ENCODE results near the gene CHD2. TPM values are rescaled to one million over a fixed set of nuclear protein-coding genes. Genes with fewer than 3 reads are reported as not detected.

CHD2 gene
- total and polyA plus RNA-seq, 2 donors (not counting 3 experiments of a cell fraction or from before 2014, with no cell fraction given), result 53.8 to 97.9 TPM

- CTCF ChIA-PET, result interaction anchor here (1.1 kb wide), 1 partner anchor 16 kb away, joined by 5 read pairs; no protein-coding TSS in a partner anchor
- Histone ChIP-seq H4K20me1 (replicated peaks; ENCODE audit: control insufficient read depth, extremely low read depth, insufficient read depth, low read length) (no peaks in the 10 kb centered on the region), H3K9me1 (replicated peaks; ENCODE audit: control insufficient read depth, extremely low read depth, insufficient read depth, low read length) (no peaks in the 10 kb centered on the region), H3K36me3 (ENCODE audit: control insufficient read depth in 2 of 2, extremely low read depth in 1 of 2, insufficient read depth in 2 of 2, low read length in 2 of 2) (no peaks in the 10 kb centered on the region), H3K4me2 (ENCODE audit: insufficient read depth, low read length) (no peak overlapping the region), H3K27me3 (ENCODE audit: control insufficient read depth in 2 of 2, insufficient read depth in 2 of 2, low read length in 2 of 2) (no peaks in the 10 kb centered on the region), H3K9ac (replicated peaks; ENCODE audit: extremely low read depth, insufficient read depth, low read length) (no peak overlapping the region), H3K4me1 (ENCODE audit: control insufficient read depth, extremely low read depth, insufficient read depth, low read length) (no peaks in the 10 kb centered on the region), H3K27ac (ENCODE audit: insufficient read depth, low read depth, low read length) (no peak overlapping the region), H3K4me3 (replicated peaks in 1 of 3; ENCODE audit: insufficient read depth in 1 of 3, low read depth in 1 of 3, low read length in 3 of 3) (no peak overlapping the region), H3K79me2 (ENCODE audit: control insufficient read depth, insufficient read depth, low read length) (no peaks in the 10 kb centered on the region), H2AFZ (ENCODE audit: low read depth, low read length) (no peak overlapping the region), H3K9me3 (replicated peaks; ENCODE audit: control insufficient read depth, insufficient read depth, low read length) (no peaks in the 10 kb centered on the region)
- intact Hi-C loops (cut with micrococcal nuclease) (no loop called here), dilution Hi-C loops (cut with MboI; ENCODE audit: extremely low pct_ligation_motif_present, low sequenced_read_pairs) (no loop called here)
- FAIRE-seq (no peak), DNase-seq (ENCODE audit: low read depth, low spot score) (no peak)
- TF ChIP-seq, protein P1, sequence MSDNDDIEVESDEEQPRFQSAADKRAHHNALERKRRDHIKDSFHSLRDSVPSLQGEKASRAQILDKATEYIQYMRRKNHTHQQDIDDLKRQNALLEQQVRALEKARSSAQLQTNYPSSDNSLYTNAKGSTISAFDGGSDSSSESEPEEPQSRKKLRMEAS (IDR thresholded peaks at IDR 0.05; ENCODE audit: insufficient read depth, insufficient read length), result no peak
- TF ChIP-seq POLR2AphosphoS5 (IDR thresholded peaks at IDR 0.05; ENCODE audit: insufficient read depth, low read depth, low read length), result no peak
- no peak for TF ChIP-seq FOS (IDR thresholded peaks at IDR 0.05; ENCODE audit: borderline replicate concordance, insufficient read depth, low read length)
- no peak for TF ChIP-seq POLR2A (IDR thresholded peaks at IDR 0.05; ENCODE audit: low read depth, low read length)
- TF ChIP-seq GATA2 (IDR thresholded peaks at IDR 0.05; ENCODE audit: insufficient read depth, insufficient read length, low read depth, low read length), result no peak
- no peak for TF ChIP-seq MYC (IDR thresholded peaks at IDR 0.05; ENCODE audit: low read depth, low read length)
- TF ChIP-seq EZH2 (IDR thresholded peaks at IDR 0.05; ENCODE audit: borderline replicate concordance, low read depth, low read length, severe bottlenecking), result no peak
- TF ChIP-seq, protein P2, sequence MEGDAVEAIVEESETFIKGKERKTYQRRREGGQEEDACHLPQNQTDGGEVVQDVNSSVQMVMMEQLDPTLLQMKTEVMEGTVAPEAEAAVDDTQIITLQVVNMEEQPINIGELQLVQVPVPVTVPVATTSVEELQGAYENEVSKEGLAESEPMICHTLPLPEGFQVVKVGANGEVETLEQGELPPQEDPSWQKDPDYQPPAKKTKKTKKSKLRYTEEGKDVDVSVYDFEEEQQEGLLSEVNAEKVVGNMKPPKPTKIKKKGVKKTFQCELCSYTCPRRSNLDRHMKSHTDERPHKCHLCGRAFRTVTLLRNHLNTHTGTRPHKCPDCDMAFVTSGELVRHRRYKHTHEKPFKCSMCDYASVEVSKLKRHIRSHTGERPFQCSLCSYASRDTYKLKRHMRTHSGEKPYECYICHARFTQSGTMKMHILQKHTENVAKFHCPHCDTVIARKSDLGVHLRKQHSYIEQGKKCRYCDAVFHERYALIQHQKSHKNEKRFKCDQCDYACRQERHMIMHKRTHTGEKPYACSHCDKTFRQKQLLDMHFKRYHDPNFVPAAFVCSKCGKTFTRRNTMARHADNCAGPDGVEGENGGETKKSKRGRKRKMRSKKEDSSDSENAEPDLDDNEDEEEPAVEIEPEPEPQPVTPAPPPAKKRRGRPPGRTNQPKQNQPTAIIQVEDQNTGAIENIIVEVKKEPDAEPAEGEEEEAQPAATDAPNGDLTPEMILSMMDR (IDR thresholded peaks at IDR 0.05; ENCODE audit: extremely low read depth in 1 of 2, insufficient read depth in 1 of 2, low read depth in 1 of 2, low read length in 2 of 2), result no peak
- TF ChIP-seq JUN (IDR thresholded peaks at IDR 0.05; ENCODE audit: borderline replicate concordance, insufficient read depth, insufficient read length, low read depth), result no peak
- no TSS peak for BruUV-seq (replicated peaks)
- POLR2A ChIA-PET, result no interaction called here
Observed at GRCh38 chr15:93046120-93046519, 146.0 kb downstream of the CHD2 start.
